ENCODE measurements around the gene NPW. TPM values are rescaled to one million over a fixed set of nuclear protein-coding genes. Genes with fewer than 3 reads are reported as not detected.

NPW gene
- total and polyA plus RNA-seq, 9 of the 15 experiments (the other 6 are each of a cell fraction or from before 2014, with no cell fraction given), result 0.14 to 4.0 (median 2.6) TPM; not detected in 4

- peak; percentile 91 for TF ChIP-seq NONO (IDR thresholded peaks at IDR 0.05; ENCODE audit: low read depth in 2 of 2, low read length in 1 of 2)
- 0 out of 2 replicates have a peak, but pooled peaks have one; percentile 35 for TF ChIP-seq GTF2F1 (IDR thresholded peaks at IDR 0.05; ENCODE audit: low read depth, low read length)
- TF ChIP-seq MTA1 (IDR thresholded peaks at IDR 0.05; ENCODE audit: borderline replicate concordance), result no peak
- no peak for TF ChIP-seq DEAF1 (CRISPR knock-in tag; IDR thresholded peaks at IDR 0.05)
- TF ChIP-seq SMARCB1 (IDR thresholded peaks at IDR 0.05; ENCODE audit: insufficient read length, low read depth), result no peak
- TF ChIP-seq SRSF3 (IDR thresholded peaks at IDR 0.05; ENCODE audit: insufficient read depth, low read length), result no peak
- TF ChIP-seq EWSR1 (IDR thresholded peaks at IDR 0.05; ENCODE audit: borderline replicate concordance, low read depth, partially characterized antibody), result no peak
- TF ChIP-seq SAFB (IDR thresholded peaks at IDR 0.05; ENCODE audit: borderline replicate concordance, low read depth, low read length), result peak; percentile 70
- TF ChIP-seq ELF1 (tag; IDR thresholded peaks at IDR 0.05), result no peak
- no peak for TF ChIP-seq ZNF133 (CRISPR knock-in tag; IDR thresholded peaks at IDR 0.05)
- no peak for TF ChIP-seq ZFPM2 (CRISPR knock-in tag; IDR thresholded peaks at IDR 0.05)
- TF ChIP-seq BHLHE40 (IDR thresholded peaks at IDR 0.05; ENCODE audit: low read length), result peak; percentile 78
- peak; percentile 80 for TF ChIP-seq PCBP1 (IDR thresholded peaks at IDR 0.05; ENCODE audit: low read depth, low read length, poor library complexity, severe bottlenecking)
- TF ChIP-seq, protein P1, sequence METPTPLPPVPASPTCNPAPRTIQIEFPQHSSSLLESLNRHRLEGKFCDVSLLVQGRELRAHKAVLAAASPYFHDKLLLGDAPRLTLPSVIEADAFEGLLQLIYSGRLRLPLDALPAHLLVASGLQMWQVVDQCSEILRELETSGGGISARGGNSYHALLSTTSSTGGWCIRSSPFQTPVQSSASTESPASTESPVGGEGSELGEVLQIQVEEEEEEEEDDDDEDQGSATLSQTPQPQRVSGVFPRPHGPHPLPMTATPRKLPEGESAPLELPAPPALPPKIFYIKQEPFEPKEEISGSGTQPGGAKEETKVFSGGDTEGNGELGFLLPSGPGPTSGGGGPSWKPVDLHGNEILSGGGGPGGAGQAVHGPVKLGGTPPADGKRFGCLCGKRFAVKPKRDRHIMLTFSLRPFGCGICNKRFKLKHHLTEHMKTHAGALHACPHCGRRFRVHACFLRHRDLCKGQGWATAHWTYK (CRISPR knock-in tag; IDR thresholded peaks at IDR 0.05), result peak; percentile 68; the same call in 1 of the 2 replicates
- TF ChIP-seq, protein P2, sequence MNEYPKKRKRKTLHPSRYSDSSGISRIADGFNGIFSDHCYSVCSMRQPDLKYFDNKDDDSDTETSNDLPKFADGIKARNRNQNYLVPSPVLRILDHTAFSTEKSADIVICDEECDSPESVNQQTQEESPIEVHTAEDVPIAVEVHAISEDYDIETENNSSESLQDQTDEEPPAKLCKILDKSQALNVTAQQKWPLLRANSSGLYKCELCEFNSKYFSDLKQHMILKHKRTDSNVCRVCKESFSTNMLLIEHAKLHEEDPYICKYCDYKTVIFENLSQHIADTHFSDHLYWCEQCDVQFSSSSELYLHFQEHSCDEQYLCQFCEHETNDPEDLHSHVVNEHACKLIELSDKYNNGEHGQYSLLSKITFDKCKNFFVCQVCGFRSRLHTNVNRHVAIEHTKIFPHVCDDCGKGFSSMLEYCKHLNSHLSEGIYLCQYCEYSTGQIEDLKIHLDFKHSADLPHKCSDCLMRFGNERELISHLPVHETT (CRISPR knock-in tag; conservative IDR thresholded peaks at IDR 0.05 in 1 of 2, IDR thresholded peaks at IDR 0.05 in 1 of 2), result peak in 1 of 2 experiments; percentile 95; a peak in 2 of 4 replicates
- TF ChIP-seq, protein P3, sequence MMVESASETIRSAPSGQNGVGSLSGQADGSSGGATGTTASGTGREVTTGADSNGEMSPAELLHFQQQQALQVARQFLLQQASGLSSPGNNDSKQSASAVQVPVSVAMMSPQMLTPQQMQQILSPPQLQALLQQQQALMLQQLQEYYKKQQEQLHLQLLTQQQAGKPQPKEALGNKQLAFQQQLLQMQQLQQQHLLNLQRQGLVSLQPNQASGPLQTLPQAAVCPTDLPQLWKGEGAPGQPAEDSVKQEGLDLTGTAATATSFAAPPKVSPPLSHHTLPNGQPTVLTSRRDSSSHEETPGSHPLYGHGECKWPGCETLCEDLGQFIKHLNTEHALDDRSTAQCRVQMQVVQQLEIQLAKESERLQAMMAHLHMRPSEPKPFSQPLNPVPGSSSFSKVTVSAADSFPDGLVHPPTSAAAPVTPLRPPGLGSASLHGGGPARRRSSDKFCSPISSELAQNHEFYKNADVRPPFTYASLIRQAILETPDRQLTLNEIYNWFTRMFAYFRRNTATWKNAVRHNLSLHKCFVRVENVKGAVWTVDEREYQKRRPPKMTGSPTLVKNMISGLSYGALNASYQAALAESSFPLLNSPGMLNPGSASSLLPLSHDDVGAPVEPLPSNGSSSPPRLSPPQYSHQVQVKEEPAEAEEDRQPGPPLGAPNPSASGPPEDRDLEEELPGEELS (CRISPR knock-in tag; IDR thresholded peaks at IDR 0.05; ENCODE audit: borderline replicate concordance), result 0 out of 2 replicates have a peak, but pooled peaks have one; percentile 41
- peak; percentile 100 for TF ChIP-seq NR2F6 (CRISPR knock-in tag; IDR thresholded peaks at IDR 0.05)
- peak; percentile 87 for TF ChIP-seq NR2C2 (CRISPR knock-in tag; IDR thresholded peaks at IDR 0.05)
- peak; percentile 99 for TF ChIP-seq NR2C2 (tag; IDR thresholded peaks at IDR 0.05)
- peak; percentile 76 for TF ChIP-seq HCFC1 (IDR thresholded peaks at IDR 0.05; ENCODE audit: low read depth, low read length)
Measured at GRCh38 chr16:1983544-1984346, 35.8 kb upstream of the NPW start, which contains the start of gene GFER (continued).

Measured in K562 (cell line).